GM12872 (cell line): ENCODE results near the gene KDM6A.

Experiments
- TF ChIP-seq, protein P1 (sequence below): IDR thresholded peaks from 3 replicates; pipeline ENCODE4 v1.5.1; 2011; ENCODE audit warnings: low read depth, mild to moderate bottlenecking, low read length, moderate library complexity; ENCODE audit not compliant: insufficient read depth

Gene KDM6A

DNA sequence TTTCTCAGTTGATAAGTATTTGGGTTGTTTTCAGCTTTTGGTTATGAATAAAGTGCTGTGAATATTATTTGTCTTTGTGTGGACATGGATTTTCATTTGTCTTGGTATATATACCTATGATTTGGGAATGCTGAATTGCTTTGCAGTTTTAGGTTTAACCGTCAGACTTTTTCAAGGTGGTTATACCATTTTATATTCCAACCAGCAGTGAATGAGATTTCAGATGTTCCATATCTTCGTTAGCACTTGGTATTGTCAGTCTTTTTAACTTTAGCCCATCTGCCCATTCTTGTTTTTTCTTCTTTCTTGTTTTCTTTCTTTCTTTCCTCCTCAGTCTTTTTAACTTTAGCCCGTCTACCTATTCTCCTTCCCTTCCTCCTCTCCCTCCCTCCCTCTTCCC is 106.0 kb downstream of the KDM6A start:
- TF ChIP-seq, protein P1, sequence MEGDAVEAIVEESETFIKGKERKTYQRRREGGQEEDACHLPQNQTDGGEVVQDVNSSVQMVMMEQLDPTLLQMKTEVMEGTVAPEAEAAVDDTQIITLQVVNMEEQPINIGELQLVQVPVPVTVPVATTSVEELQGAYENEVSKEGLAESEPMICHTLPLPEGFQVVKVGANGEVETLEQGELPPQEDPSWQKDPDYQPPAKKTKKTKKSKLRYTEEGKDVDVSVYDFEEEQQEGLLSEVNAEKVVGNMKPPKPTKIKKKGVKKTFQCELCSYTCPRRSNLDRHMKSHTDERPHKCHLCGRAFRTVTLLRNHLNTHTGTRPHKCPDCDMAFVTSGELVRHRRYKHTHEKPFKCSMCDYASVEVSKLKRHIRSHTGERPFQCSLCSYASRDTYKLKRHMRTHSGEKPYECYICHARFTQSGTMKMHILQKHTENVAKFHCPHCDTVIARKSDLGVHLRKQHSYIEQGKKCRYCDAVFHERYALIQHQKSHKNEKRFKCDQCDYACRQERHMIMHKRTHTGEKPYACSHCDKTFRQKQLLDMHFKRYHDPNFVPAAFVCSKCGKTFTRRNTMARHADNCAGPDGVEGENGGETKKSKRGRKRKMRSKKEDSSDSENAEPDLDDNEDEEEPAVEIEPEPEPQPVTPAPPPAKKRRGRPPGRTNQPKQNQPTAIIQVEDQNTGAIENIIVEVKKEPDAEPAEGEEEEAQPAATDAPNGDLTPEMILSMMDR = no peak

DNA sequence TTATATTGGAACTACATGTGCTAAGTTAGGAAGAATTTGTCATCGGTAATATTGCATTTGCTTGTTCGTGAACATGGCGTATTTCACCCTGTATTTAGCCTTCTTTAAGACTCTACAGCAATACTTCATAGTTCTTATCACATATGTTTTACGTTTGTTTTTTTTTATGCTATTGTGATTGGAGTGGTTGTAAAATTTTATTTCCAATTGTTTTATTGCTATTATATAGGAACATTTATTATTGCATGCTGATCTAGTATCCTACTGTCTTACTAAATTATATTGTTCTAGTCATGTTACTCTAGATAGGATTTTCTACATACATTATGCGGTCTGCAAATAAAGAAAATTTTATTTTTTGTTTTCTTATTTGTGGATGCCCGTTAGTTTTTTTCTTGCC is 107.4 kb downstream of the KDM6A start:
- TF ChIP-seq, protein P1 = no peak

DNA sequence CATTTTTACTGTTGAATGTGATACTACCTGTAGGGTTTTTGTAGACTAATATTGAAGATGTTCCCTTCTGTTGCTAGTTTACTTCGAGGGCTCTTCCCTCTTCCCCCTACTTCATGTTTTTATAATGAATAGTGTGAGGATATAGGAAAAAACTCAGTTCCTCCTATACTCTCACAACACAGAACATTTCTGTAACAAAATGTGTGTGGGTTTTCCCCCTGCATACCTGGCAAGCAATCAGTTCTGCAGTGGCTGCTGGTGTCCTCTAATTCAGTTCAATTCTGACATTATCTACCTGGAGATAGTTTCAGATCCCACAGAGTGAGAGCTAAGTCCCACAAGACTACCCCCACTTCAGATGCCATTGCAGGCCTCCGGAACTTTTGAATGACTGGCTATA is 107.9 kb downstream of the KDM6A start:
- TF ChIP-seq, protein P1 = no peak

DNA sequence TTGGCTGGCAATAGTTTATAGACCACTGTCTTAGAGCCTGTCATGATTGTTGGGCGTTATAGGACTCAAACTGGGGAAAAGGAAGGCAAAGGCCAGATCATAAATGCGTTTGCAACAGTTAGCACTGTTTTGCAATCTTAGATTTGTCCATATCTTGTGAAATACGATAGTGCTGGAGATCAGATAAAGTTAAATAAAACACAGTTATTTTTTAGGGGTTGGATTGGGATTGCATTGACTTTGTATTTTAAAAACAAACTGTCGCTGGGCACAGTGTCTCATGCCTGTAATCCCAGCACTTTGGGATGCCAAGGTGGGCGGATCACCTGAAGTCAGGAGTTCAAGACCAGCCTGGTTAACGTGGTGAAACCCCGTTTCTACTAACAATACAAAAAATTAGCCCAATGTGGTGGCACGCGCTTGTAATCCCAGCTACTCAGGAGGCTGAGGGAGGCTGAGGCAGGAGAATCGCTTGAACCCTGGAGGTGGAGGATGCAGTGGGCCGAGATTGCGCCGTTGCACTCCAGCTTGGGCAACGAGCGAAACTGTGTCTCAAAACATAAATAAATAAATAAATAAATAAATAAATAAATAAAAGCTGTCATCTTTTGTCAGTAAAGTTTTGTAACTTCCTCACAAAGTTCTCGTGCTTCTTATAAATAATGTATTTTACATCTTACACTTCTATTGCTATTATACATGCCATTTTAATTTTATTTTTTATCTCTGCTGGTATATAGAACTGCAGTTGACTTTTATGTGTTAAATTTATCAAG is 117.2 kb downstream of the KDM6A start:
- TF ChIP-seq, protein P1 = no peak

DNA sequence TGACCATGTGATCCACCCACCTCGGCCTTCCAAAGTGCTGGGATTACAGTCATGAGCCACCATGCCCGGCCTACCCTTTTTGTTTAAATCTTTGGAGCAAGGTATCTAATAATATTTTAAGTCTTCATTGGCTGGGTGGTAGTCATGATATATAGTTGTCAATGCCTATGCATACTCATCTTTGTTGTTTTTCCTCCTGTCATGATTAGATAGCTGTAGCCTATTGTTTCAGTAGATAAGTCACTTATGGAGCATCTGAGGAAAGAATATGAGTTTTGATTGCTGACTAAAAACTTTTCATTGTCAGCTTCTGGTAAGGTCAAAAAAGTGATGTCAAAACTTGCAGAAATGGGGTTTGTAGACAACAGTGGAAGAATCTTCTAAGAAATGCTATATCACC is 119.8 kb downstream of the KDM6A start:
- TF ChIP-seq, protein P1 = no peak

DNA sequence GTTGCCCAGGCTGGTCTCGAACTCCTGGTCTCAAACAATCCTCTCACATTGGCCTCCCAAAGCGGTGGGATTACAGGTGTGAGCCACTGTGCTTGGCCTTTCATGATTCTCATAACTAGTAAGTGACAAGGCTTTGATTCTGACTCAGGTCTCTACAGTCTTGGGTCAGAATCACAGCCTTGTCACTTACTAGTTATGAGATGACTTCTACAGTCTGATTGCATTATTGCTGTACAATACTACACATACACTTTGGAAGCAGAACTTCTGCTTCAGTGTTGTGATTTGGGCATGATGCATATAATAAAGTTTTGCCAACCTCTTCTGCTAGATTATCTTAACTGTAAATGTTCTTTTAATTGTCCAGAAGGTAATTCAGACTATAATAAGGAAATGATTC is 123.3 kb downstream of the KDM6A start:
- TF ChIP-seq, protein P1 = no peak

DNA sequence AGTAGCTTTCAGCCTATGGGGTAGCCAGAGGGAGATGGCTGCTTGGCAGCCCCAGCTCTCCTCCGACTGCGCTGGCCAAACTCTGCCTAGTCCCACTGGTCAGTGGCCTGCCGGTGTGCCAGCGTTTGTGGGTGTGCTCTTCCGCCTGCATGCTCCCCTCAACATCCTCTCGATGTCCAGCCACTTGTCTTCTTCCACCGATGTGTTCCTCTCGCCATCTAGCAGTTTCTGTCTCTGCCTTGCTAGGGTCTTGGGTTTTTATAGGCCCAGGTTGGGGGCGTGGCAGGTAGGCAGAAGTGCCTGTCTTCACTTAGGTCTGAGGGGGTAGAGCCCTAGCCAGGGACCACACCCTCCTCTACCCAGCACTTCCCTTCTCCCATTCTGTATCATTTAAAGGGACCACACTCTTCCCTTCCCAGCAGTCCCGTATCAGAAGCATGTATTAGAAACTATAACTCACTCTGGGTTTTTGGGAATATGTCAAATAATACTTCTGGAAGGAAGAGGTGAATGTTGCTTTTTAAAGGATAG is 124.4 kb downstream of the KDM6A start:
- TF ChIP-seq, protein P1 = no peak
